Left forelimb (tissue), 1 donor: ENCODE data around the gene MERTK.
"Not testable (repeated sequence)": the region's sequence is repeated elsewhere in the genome, so short reads cannot be mapped to it uniquely, and the experiment has no call there.

Source experiments
- DNase-seq: peaks from one replicate; pipeline ENCODE4 v3.0.0-alpha.2; 2018; ENCODE audit warnings: low spot score

MERTK gene

DNA sequence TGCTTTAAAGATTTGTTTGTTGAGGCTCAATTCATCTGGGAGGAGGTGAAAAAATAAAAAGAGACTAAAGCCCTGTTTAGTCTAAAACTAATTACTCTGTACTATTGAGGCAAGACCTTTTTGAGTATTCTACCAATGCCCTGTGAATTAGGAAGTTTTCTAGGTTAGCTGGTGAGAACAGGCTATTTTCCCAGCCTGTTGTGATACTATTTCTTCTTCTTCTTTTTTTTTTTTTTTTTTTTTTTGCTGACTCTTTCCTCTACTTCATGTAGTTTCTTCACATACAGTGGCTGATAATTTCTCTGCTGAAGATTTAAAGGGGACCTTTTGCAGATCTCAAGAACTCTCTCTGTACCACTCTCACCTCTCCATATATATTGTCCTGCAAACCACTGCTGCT lies 147.8 kb downstream of the MERTK start:
- DNase-seq = no peak

DNA sequence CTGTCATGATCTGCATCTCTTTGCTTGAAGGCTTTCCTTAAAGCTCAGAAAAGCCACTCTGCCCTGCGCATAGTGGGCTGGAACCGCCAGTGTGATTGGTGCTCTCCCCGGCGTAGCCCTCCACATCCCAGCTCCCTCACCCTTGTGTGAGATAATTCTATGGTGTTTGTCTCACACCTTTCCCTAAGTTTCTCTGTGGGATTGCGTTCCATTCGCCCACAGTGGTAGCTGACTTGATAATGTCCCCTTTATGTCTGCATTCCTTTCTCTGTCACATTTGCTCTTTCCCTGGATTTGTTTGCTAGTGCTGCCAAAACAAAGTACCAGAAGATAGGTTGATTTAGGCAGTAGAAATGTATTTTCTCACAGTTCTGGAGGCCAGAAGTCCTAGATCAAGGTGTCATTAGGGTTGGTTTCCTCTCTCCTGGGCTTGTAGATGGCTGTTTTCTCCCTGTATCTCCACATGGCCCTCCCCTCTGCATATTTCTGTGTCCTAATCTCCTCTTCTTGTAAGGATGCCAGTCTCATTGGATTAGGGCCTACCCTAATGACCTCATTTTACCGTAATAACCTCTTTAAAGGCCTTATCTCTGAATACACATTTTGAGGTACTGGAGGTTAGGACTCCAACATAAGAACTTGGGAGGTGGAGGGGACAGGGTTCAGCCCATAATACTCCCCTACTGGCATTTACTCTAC lies 149.3 kb downstream of the MERTK start:
- no peak for DNase-seq

DNA sequence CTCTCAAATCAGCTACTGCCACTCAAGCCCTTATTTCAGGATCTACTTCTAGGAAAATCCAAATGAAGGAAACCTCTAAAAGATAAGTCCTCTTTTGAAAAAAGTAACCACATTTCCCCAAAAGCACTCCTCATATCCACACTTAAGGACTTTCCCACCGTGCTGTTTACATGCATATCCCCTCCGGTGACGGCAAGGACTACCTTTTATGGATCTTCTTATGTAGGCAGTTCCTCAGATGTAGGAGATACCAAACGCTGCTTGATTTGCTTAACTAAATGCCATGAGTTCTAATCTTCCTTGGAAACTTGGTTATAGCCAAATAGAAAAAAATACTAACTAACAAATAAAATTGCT lies 149.8 kb downstream of the MERTK start:
- no peak for DNase-seq

DNA sequence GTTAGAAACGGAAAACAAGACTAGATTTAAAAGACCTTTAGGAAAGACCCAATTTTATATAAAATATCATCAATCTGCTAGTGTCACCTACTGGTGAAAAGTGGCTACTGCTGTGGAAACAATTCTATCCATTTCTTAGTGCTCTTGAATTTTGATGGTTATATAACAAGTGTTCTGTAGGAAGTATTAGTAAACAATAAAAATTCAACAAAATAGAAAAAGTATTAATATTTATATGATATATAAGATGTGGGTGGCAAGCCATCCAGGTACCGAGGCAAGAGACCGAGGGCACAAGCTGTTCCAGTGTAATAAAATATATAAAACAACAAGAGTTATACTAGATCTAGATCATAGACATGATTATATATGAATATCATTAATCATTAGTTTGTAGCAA lies 150.5 kb downstream of the MERTK start:
- DNase-seq = no peak

DNA sequence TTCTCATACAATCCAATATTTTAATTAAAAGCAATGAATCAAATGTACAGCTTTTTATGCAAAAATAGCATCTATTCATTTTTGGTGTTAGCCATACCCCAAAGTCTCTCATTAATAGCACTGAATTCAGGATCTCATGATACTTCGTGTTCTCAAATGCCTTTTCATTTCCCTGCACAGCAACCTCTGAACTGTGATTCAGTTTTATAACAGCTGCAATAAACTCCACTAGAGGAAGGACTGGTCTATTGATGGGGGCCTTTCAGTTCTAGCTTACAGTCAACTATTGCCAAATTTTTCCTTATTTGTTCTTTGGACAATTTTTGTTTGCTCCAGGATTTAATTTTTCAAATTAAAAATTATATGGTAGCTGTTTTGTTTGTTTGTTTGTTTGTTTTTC lies 151.9 kb downstream of the MERTK start:
- DNase-seq = no peak

DNA sequence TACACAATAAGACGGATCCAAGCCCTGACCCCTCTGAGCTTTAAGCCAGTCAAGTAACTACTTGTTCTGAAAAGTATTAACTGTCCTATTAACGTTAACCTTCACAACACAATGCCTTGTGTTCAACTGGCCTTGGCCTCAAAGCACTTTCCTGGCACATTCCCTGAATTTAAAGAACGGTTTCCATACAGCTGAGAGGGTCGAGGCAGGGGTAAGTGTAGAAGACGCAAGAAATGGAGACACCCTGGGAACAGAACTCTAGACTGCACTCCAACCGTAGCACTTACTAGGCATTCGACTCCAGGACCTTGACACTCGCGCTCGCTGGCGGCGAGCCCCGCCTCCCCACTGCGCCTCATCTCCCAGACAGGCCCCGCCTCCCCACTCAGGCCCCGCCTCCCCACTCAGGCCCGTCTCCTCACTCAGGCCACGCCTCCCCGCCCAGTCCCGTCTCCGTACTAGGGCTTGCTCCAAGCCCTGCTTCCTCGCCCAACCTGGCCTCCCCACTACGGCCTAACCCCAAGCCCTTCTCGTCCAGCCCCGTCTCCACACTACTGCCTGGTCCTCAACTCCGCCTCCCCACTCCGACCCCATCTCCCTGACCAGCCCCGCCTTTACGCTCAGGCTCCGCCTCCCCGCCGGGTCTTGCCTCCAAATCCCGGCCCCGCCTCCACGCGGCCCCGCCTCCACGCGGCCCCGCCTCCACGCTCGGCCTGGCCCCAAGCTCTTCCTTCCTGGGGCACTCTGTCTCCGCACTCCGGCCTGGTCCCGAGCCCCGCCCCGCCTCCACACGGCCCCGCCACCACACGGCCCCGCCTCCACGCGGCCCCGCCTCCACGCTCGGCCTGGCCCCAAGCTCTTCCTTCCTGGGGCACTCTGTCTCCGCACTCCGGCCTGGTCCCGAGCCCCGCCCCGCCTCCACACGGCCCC lies 155.8 kb downstream of the MERTK start:
- DNase-seq = peak; percentile 98

DNA sequence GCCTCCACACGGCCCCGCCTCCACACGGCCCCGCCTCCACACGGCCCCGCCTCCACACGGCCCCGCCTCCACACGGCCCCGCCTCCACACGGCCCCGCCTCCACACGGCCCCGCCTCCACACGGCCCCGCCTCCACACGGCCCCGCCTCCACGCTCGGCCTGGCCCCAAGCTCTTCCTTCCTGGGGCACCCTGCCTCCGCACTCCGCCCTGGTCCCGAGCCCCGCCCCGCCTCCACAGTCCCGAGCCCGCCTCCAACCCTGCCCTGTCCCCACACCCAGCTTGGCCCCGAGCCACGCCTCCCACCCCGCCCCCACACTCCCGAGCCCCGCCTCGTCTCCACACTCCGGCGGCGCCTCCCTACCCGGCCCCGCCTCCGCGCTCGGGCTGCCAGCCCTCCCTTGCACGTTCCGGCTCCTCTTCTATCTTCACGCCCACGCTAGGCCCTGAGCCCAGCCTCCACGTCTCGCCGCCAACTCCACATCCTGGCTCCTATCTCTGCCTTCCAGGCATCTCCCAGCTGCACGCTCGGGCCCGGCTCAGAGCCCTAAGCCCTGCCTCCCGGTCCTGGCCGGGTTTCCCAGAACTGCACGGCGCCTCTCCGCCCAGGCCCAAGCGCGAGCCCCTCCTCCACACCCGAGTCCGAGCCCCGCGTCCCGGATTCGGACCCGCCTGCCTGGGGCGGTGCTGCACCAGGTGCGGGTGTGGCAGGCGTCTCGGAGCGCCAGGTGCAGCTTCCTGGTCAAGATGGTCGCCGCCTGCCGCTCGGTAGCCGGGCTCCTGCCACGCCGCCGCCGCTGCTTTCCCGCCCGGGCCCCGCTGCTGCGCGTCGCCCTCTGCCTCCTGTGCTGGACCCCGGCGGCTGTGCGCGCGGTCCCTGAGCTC lies 156.7 kb downstream of the MERTK start, which contains the start of gene TMEM87B:
Gene TMEM87B, plus strand, starts transcription at position 423 of the 883 bp plus-strand sequence. Its CDS starts 323 bp downstream, at position 746.
- peak; percentile 100 for DNase-seq

DNA sequence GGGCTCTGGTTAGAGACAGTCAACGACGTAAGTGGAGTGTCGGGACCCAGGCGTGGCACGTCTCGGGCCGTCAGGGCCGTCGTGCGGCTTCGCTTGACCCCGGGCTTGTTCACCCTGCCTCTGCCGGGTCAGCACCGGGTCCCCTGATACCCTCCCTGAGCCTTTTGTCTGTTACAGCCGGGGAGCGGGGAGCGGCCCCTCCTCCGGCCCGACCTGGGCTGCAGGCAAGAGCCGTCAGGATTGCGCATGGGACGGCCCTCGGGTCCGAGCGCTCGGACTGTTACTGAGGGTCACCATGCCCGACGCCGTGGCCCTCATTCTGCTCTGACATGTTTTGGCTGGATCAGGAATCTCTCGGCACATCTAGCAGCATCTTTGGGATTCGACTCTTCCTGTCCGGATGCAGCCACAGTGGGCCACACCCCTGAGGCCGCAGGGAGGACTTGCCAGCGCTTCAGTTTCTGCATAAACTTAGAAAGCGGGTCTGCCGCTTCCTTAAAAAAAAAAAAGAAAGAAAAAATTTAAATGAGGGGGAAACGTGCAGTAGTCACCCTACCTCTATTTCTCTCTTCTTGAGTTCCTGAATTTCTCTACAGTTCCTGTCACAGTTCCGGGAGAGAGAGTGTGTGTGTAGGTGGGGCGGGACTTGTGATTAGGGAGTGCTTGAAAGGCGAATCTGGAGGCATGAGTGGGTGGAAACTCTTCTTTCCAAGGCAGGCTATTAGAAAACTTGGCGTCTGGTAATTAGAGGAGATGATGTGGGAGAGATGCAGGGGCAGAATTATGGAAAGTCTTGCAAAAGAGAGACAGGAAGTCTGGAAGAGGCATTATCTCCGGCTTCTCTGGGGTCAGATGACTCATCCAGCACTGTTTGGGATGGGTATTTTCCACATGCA lies 157.6 kb downstream of the MERTK start:
- DNase-seq = peak; percentile 75

DNA sequence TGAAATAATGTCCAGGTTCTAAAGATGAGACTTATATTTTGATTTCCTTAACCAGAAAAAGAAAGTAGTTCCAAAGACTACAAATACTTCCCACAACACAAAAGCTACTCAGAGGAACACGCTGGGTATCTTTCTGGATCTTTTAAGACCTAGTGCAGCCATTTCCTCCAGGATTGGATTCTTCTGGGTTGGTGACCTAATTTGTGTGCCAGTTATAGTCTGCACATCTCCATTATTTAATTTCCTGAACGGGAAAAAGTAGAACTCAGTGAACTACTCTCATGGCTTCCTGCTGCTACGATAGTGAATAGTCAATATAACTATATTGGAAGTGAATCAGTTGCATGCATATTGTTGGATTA lies 158.2 kb downstream of the MERTK start:
- DNase-seq = no peak

DNA sequence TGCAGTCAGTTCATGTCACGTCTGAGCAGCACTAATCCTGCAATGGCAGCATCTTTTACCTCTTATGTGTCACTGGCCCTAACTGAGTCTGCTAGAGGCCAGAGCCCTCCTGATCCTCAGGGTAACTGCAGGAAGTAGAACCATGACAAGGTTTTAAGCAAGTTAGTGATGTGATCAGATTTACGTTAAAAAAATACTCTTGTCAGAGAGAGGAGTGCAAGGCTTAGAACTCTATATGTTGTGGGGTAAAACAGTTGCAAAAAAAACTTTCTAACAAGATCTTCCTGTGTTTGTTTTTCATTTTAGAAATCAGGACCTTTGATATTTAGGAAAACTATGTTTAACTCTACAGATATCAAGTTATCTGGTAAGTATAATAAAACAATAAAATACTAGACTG lies 161.3 kb downstream of the MERTK start:
- no peak for DNase-seq

DNA sequence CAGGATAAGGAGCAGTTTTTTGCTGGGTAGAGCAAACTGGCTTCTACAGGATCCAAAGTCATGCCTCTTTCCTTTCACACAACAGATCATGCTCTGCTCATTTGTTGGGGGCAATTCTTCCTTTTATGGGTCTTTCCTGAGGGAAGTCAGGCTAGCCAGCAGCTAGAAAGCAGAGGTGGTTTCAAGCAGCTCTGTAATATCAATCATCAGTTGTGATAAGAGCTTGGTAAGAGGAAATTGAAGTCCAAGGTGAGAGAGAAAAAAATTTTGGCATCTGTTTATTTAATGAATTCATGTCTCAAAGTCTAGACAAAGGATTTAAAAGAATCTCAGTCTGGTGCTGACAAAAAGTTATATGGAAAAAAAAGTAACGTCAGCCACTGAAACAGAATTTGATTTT lies 162.9 kb downstream of the MERTK start:
- DNase-seq = no peak

DNA sequence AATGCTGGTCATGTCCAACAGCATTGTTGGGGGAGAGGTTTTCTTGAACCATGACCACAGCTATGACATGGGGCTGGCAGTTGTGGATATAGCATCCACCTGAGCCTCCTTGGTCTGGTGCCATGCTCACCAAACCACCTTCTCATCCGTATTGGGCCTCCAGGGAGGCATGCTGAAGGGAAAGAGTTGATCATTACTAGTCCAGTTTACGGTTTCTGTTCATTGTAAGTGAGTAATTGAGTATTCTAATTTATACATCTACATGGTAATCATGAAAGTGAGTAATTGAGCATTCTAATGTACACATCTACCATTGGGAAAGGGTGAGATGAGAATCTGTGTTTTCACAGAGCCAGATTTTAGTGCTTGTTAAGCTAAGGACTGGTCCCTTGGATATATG lies 163.4 kb downstream of the MERTK start:
- DNase-seq = no peak

DNA sequence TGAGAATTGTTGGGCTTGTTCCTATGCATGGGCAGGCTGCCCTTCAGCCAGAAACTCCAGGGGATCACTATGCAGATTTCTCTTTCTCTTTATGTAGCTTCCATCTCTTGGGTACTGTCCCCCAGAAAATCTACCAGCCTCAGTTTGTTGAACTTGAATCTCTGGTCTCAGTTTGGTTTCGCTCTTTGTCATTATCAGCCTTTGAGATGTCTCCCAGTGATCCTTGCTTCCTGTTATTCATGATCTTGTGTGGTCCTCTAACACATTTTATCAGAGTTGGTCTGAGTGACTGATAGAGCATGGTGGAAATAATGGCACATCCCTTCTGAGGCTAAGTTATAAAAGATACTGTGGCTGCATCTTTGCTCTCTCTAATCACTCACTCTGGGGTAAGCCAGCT lies 164.5 kb downstream of the MERTK start:
- no peak for DNase-seq

DNA sequence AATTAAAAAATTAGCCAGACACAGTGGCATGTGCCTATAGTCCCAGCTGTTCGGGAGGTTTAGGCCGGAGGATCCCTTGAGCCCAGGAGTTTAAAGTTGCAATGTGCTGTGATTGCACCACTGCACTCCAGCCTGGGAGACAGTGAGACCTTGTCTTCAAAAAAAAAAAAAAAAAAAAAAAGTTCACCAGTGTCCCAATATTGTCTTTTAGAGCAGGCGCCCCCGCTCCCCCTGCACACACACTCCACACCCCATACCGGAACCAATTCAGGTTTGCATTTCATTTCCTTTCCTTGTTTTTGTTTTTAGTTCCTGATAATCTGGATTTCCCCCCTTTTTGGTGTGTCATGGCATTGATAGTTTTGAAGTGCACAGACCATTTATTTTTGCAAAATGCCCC lies 167.1 kb downstream of the MERTK start:
- no peak for DNase-seq

DNA sequence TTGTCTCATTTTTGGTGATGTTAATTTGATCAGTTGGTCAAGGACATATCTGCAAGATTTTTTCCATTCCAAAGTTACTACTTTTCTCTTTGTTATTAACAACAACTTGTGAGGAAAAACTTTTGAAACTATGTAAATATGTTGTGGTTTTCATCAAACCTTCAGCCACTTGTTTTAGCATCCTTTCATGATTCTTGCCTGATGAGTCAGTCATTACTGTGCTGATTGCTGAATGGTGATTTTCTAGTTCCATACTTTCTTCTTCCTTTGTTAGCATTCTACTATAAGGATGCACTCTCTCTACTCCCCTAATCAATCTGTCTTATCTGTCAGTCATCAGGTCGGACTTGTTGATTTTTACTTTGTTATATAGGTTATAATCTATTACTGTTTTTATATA lies 167.6 kb downstream of the MERTK start:
- DNase-seq = no peak

DNA sequence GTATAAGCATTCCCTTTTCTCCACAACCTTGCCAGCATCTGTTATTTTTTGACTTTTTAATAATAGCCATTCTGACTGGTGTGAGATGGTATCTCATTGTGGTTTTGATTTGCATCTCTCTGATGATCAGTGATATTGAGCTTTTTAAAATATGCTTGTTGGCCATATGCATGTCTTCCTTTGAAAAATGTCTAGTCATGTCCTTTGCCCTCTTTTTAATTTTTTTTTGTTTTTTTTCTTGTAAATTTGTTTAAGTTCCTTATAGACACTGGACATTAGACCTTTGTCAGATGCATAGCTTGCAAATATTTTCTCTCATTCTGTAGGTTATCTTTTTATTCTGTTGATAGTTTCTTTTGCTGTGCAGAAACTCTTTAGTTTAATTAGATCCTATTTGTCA lies 171.4 kb downstream of the MERTK start:
- DNase-seq = not testable (repeated sequence)

DNA sequence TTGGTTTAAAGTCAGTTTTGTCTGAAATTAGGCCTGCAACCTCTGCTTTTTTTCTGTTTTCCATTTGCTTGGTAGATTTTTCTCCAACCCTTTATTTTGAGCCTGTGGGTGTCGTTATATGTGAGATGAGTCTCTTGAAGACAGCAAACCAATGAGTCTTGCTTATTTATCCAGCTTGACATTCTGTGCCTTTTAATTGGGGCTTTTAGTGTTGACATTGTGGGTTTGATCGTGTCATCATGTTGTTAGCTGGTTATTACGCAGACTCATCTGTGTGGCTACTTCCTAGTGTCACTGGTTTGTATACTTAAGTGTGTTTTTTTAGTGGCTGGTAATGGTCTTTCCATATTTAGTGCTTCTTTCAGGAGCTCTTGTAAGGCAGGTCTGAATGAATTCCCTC lies 175.5 kb downstream of the MERTK start:
- no peak for DNase-seq

DNA sequence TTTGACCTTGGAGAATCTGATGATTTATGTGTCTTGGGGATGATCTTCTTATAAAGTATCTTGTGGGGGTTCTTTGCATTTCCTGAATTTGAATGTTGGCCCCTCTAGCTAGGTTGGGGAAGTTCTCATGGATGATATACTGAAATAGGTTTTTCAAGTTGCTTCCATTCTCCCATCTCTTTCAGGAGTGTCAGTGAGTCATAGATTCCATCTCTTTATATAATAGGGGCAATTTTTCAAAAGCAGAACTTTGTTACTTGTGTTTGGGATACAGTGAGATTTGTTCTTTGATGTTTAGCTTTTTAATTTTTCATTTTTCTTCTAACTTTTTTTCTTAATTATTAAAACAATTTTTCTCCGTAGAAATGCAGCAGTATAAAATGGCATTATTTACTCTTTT lies 176.1 kb downstream of the MERTK start:
- DNase-seq = no peak

DNA sequence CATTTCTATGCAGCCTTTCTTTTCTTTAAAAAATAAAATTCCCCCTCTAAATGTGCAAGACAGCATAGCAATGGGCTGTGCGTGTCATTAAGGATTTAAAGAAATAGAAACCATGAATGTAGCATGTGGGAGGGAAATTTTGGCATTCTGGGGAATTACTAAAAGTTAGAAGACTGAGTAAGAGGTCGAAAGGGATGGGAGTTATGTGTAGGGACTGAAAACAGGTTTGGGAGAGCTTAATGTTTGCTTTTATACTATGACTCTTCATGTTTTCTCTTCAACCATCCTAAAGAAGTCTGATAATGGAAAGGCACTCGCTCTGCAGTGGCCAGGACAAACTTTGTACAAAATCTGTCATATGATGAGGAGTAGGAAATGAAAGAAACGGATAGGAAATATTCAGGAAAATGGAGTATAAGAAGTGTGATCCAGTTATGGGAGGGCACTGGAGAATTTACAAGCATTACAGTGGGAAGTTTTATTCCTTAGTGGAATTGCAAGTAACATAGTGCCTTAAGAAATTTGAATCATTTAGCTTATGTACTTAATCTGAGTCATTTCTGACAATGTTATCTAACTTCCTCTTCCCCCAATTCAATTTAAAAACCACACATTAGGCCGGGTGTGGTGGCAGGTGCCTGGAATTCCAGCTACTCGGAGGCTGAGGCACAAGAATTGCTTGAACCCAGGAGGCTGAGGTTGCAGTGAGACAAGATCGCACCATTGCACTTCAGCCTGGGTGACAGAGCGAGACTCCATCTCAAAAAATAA lies 177.3 kb downstream of the MERTK start:
- no peak for DNase-seq

DNA sequence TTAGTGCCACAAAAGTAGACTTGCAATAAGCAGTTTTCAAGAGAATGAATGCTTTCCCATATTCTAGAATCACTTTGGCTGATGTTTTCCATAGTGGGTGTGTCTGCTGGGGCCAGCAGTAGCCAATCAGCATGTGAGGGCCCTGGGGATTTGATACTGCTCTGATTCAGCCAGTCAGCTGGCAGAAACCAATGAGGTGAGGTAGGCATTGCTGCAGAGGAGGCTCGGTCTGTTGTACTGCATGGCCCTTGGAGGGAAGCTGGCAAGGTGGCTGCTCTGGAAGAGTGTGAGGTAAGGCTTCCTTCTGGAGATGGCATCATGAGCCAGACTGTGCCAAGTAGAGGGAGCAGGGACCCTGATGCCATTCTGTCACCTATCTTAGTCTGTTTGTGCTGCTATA lies 179.4 kb downstream of the MERTK start:
- no peak for DNase-seq
